Heart right ventricle (tissue), 16 donors: ENCODE results near the gene UNC79. TPM values are rescaled to one million over a fixed set of nuclear protein-coding genes. Genes with fewer than 3 reads are reported as not detected.

ENCODE experiments used
- ATAC-seq, 8 donors: fragments of 200-7000 bp; cut with Tn5 transposase; one replicate each; pipeline ENCODE4 v1.9.1; 2020; ENCODE audit warnings: mild to moderate bottlenecking in 8 of 8, moderate library complexity in 8 of 8, moderate number of reproducible peaks in 1 of 8
- DNase-seq, 2 donors: peaks; one replicate each; pipeline ENCODE4 v3.0.0-alpha.2; 2020
- H3K27ac ChIP-seq, 10 donors: fragments of 200-600 bp; sonication (generic) in 2 of 10; one replicate each; pipeline versions ENCODE4 v1.5.0 to v1.8.0; 2020 to 2022; ENCODE audit warnings: mild to moderate bottlenecking in 3 of 10
- H3K27me3 ChIP-seq, 7 donors: fragments of 200-600 bp; one replicate each; pipeline ENCODE4 v1.8.0; 2021 to 2022; ENCODE audit warnings: mild to moderate bottlenecking in 2 of 7
- H3K36me3 ChIP-seq, 9 donors: fragments of 200-600 bp; sonication (generic) in 1 of 9; one replicate each; pipeline versions ENCODE4 v1.5.0 to v1.8.0; 2020 to 2022; ENCODE audit warnings: mild to moderate bottlenecking in 2 of 9
- H3K4me1 ChIP-seq, 9 donors: fragments of 200-600 bp; sonication (generic) in 1 of 9; one replicate each; pipeline versions ENCODE4 v1.5.0 to v1.8.0; 2020 to 2022; ENCODE audit warnings: mild to moderate bottlenecking in 4 of 9
- H3K4me3 ChIP-seq, 10 donors: fragments of 200-600 bp; sonication (generic) in 2 of 10; one replicate each; pipeline versions ENCODE4 v1.5.0 to v1.8.0; 2020 to 2022; ENCODE audit warnings: mild to moderate bottlenecking in 7 of 10, moderate library complexity in 2 of 10
- H3K9me3 ChIP-seq, 11 donors: fragments of 200-600 bp in 10 of 11; sonication (generic) in 2 of 11; one replicate each; pipeline versions ENCODE4 v1.5.0 to v1.8.0; 2013 to 2022; ENCODE audit warnings: mild to moderate bottlenecking in 2 of 11, control low read depth in 1 of 11, moderate library complexity in 1 of 11
- CTCF ChIP-seq, 9 donors: fragments of 200-600 bp; sonication (generic) in 2 of 9; IDR thresholded peaks; one replicate each; pipeline versions ENCODE4 v1.5.0 to v1.8.0; 2021 to 2022; ENCODE audit warnings: antibody characterized with exemption in 9 of 9, mild to moderate bottlenecking in 5 of 9, moderate library complexity in 1 of 9
- WGBS, 2 donors: extraction: QIAGEN DNeasy Blood & Tissue Kit; methylation state at CpG; one replicate each; pipeline ENCODE4 v1.1.7; 2013; ENCODE audit warnings: inconsistent platforms in 1 of 2; 5-methylcytosine and 5-hydroxymethylcytosine counted together
- intact Hi-C, 10 donors: fragments of 100-400 bp; cut with DNase I; formaldehyde crosslinking; loops; one replicate each; pipeline versions ENCODE4 v1.11.1 to v1.14.2; 2022
- polyA plus RNA-seq, 2 donors: library from polyadenylated mRNA; stranded (reverse); fragments of 200-250 nt; gene quantifications; one replicate each; pipeline ENCODE4 v1.2.3, GENCODE V29; 2013
- total RNA-seq, 10 donors: library from RNA; stranded (reverse); fragmentation: NEBNext Ultra II Directional in 3 of 10; extraction: Animal tissue kit (Norgen Biotek cat#: 25700) in 3 of 10; gene quantifications; one replicate each; pipeline versions ENCODE4 v1.2.1 to v1.2.4, GENCODE V29; 2021 to 2023
- donor health status: Arrhythmogenic right ventricular cardiomyopathy.
- donor health status: ischemic (EF 13 %, LVEDD 7.1; RV severe dilation, severe dysfunction).
- donor health status: healthy with polysubstance abuse.
- donor health status: DM: no; HTN: yes; CAD: no.
- donor health status: DM: no; HTN: no; CAD: no.
- donor health status: ischemic (EF 25% LVEDD 6.9; RV normal size, moderate dysfunction).
- donor health status: ischemic (EF 25% LVEDD 5.7; RV mildly dilated, moderate dysfunction).
- donor health status: healthy.
- donor health status: DM: yes; HTN: yes; CAD: no.
- donor health status: Ischemic cardiomyopathy.
- donor health status: ischemic (EF 35%, LVEDD 5.7; RV mildly dilated, moderate dysfunction).
- donor health status: nonischemic (EF 11% LVEDD 7.7; RV severe dilation, severe dysfunction).
- donor health status: DM: yes; HTN: yes; CAD: no.
- donor health status: PGD.
- donor health status: ischemic (EF 29% LVEDD 5.4; RV normal size, mild dysfunction).
- donor health status: nonischemic (EF 23%, LVEDD 6.1; RV moderate dilation, normal function).

Gene UNC79
- total and polyA plus RNA-seq, 12 donors, result 0.01 to 0.89 (median 0.40) TPM

DNA sequence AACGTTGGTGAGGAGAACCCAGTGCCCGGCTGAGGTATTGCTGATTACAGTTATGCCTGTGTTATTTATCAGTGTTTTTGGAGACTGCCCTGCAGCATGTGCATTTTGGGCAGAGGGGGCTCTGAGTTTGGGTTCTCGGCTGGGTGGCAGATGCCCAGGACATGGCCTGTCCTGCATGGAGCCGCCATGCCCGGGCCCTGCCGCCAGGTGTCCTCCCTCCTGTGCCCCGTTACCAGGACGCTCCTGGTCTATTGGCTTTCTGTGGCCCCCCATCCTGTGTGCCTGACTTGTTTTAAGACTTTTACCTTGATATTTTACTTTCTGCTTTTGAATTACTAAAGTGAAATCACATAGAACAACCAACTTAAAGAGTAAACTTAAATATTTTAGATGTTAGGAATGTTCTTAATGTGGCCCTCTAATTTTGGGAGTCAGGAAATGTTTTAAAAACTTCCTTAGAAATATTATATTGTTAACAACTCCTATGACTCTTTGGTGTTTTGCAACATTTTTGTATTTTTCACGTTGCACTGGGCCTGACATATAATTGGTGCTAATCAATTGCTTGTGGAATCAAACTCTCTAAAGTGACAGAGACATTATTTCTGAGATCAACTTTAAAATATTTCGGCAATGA, 305.8 kb downstream of the UNC79 start:
- Histone ChIP-seq H3K4me1 (peaks cover 0 to under 1% (median 0%) of the 10 kb centered on the region in 9 donors), H3K27me3 (no peaks in the 10 kb centered on the region), H3K36me3 (no peaks in the 10 kb centered on the region), H3K27ac (no peak overlapping the region), H3K4me3 (no peak overlapping the region), H3K9me3 (no peaks in the 10 kb centered on the region)
- intact Hi-C loops, result loop anchor here in 4 of 10 donors (1.0 to 5.0 kb wide), 2 partner anchors 51 to 53 kb away; partner anchors contain the start of gene PRIMA1 (in 2 of the 4)
- DNase-seq (no peak), ATAC-seq (peak in 2 of 8 donors; percentile 54 to 57)
- WGBS, 2 donors, result 71% methylated on average over 10 of the region's 10 CpGs
- TF ChIP-seq CTCF (IDR thresholded peaks at IDR 0.05), result peak in 7 of 9 donors; percentile 21 to 62 (median 47)

DNA sequence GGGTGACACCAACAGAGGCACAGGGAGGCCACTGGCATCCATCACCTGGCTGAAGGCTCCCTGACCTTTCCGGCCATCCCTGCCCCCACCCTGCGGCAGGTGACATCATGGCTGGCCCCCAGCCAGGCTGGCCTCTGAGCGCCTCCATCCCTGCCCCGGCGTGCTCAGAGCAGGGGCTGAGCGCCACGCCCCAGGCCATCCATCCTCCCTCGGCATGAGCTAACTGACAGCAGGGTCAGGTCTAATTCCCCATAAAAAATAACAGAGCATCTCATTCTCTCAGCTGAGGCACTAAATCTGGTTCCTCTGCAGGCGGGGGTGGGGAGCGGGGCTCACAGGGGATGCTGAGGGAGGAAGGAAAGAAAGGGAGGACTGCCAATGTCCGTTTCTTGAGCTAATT, 306.9 kb downstream of the UNC79 start:
- Histone ChIP-seq H3K27ac (no peak overlapping the region), H3K4me3 (no peak overlapping the region), H3K4me1 (peaks cover 0 to 12% (median 6%) of the 10 kb centered on the region in 9 donors), H3K36me3 (no peaks in the 10 kb centered on the region), H3K27me3 (no peaks in the 10 kb centered on the region), H3K9me3 (no peaks in the 10 kb centered on the region)
- ATAC-seq (no peak), DNase-seq (no peak)
- no peak for TF ChIP-seq CTCF (IDR thresholded peaks at IDR 0.05)
- 71 to 74% methylated on average over 11 of the region's 11 CpGs for WGBS, 2 donors
- intact Hi-C loops, result loop anchor here in 2 of 10 donors (5.0 kb wide), 1 partner anchor 50 kb away; the partner anchor contains the start of gene PRIMA1 (in 2 of the 2)

- Histone ChIP-seq H3K27ac (peak overlapping the region in 2 of 10 donors; percentile 68 to 85), H3K9me3 (no peaks in the 10 kb centered on the region), H3K27me3 (no peaks in the 10 kb centered on the region), H3K36me3 (no peaks in the 10 kb centered on the region), H3K4me3 (no peak overlapping the region), H3K4me1 (peaks cover 3 to 29% (median 14%) of the 10 kb centered on the region in 9 donors)
- no peak for DNase-seq
- ATAC-seq, result no peak
- intact Hi-C loops, result loop anchor here in 1 of 10 donors (5.0 kb wide), 1 partner anchor 46 kb away; the partner anchor contains the start of gene PRIMA1
- 87 to 89% methylated on average over 12 of the region's 12 CpGs for WGBS, 2 donors
- TF ChIP-seq CTCF (IDR thresholded peaks at IDR 0.05), result no peak
Measured at GRCh38 chr14:93741556-93742230, 311.0 kb downstream of the UNC79 start.

DNA sequence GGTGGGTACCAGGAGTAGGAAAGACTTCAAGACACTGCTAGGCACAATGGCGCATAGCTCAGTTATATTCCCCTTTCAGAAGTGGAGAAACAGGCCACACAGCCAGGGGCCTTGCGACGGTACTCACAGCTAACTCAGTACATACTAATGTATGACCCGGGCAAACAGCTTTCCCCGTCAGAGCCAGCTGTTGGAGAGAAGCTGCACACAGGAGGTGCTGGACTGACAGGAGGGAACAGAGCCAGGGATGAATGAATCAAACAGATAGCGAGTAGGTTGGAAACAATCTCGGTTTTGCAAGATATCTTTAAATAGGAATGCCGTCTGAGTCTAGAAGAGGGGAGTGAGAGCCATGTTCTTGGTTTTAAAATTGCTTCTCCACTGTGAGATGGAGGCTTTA, 312.0 kb downstream of the UNC79 start:
- H3K9me3 ChIP-seq, result no peaks in the 10 kb centered on the region
- 37 to 42% methylated on average over 8 of the region's 8 CpGs for WGBS, 2 donors
- no peaks in the 10 kb centered on the region for H3K27me3 ChIP-seq
- H3K4me3 ChIP-seq, result no peak overlapping the region
- no peak for TF ChIP-seq CTCF (IDR thresholded peaks at IDR 0.05)
- DNase-seq (peak in 1 of 2 donors; percentile 43), ATAC-seq (peak; percentile 43 to 91 (median 76))
- peaks cover 3 to 33% (median 14%) of the 10 kb centered on the region in 9 donors for H3K4me1 ChIP-seq
- intact Hi-C loops, result loop anchor here in 1 of 10 donors (5.0 kb wide), 1 partner anchor 45 kb away; the partner anchor contains the start of gene PRIMA1
- peak overlapping the region in 9 of 10 donors; percentile 22 to 85 (median 62) for H3K27ac ChIP-seq
- no peaks in the 10 kb centered on the region for H3K36me3 ChIP-seq
